Superior temporal gyrus (tissue), 1 donor: ENCODE results near the gene CLTC.

Experiments used
- DNase-seq: peaks from one replicate; pipeline ENCODE4 v3.0.0-alpha.2; 2016; ENCODE audit errors: extremely low spot score

CLTC gene

GRCh38 chr17:59725691-59726090, 106.0 kb downstream of the CLTC start:
- no peak for DNase-seq

GRCh38 chr17:59727817-59728533, 108.3 kb downstream of the CLTC start:
- DNase-seq = no peak

GRCh38 chr17:59730268-59730834, 110.7 kb downstream of the CLTC start:
- no peak for DNase-seq

GRCh38 chr17:59733697-59734096, 114.0 kb downstream of the CLTC start:
- DNase-seq = no peak

GRCh38 chr17:59734226-59734625, 114.5 kb downstream of the CLTC start:
- no peak for DNase-seq

GRCh38 chr17:59737324-59737723, 117.6 kb downstream of the CLTC start:
- DNase-seq = no peak

- DNase-seq = no peak
Observed at GRCh38 chr17:59743842-59744241, 124.1 kb downstream of the CLTC start.

GRCh38 chr17:59745040-59745439, 125.3 kb downstream of the CLTC start:
- no peak for DNase-seq
